Calu3 (cell line): ENCODE measurements around the gene PAPPA2. TPM values are rescaled to one million over a fixed set of nuclear protein-coding genes. Genes with fewer than 3 reads are reported as not detected.

Experiments used
- BruUV-seq: library from RNA; stranded (reverse); fragments of 400-500 nt; replicated peaks from 2 replicates; lab custom pipeline; 2021; lab: Mats Ljungman, UMichigan
- CTCF ChIA-PET: fragments of 300-600 bp; sonication (Branson Sonifier 250); formaldehyde crosslinking; loops from one replicate; lab custom pipeline; 2022; ENCODE audit warnings: antibody characterized with exemption; lab: Charles Lee
- DNase-seq: peaks from one replicate; pipeline ENCODE4 v3.0.0; 2022
- H3K27ac Mint-ChIP-seq: one replicate; pipeline ENCODE4 v1.8.0; 2022; ENCODE audit warnings: mixed read lengths; ENCODE audit not compliant: unreplicated experiment
- H3K27me3 Mint-ChIP-seq: one replicate; pipeline ENCODE4 v1.8.0; 2022; ENCODE audit warnings: mixed read lengths; ENCODE audit not compliant: unreplicated experiment
- H3K36me3 Mint-ChIP-seq: one replicate; pipeline ENCODE4 v1.8.0; 2022; ENCODE audit warnings: mild to moderate bottlenecking, moderate library complexity, mixed read lengths; ENCODE audit not compliant: insufficient read depth, unreplicated experiment
- H3K4me1 Mint-ChIP-seq: one replicate; pipeline ENCODE4 v1.8.0; 2022; ENCODE audit warnings: mild to moderate bottlenecking, low read depth, mixed read lengths; ENCODE audit not compliant: unreplicated experiment
- H3K4me3 Mint-ChIP-seq: one replicate; pipeline ENCODE4 v1.8.0; 2022; ENCODE audit warnings: mild to moderate bottlenecking, low read depth, moderate library complexity, mixed read lengths; ENCODE audit not compliant: unreplicated experiment
- H3K9me3 Mint-ChIP-seq: one replicate; pipeline ENCODE4 v1.8.0; 2022; ENCODE audit warnings: low read depth, mixed read lengths; ENCODE audit not compliant: unreplicated experiment
- CTCF ChIP-seq: fragments of 200-600 bp; IDR thresholded peaks from one replicate; pipeline ENCODE4 v1.8.0; 2022; ENCODE audit warnings: antibody characterized with exemption; ENCODE audit not compliant: unreplicated experiment
- intact Hi-C: fragments of 100-400 bp; cut with micrococcal nuclease; formaldehyde crosslinking; loops from one replicate; pipeline ENCODE4 v1.10.0; 2022; ENCODE audit not compliant: unreplicated experiment
- total RNA-seq: library from RNA; stranded (reverse); gene quantifications from 2 replicates; pipeline ENCODE4 v1.2.3, GENCODE V29; 2022

Gene PAPPA2
- total RNA-seq, 1 experiment from 2014 or later: 0.14 TPM

GRCh38 chr1:176837708-176838107 lies 374.7 kb downstream of the PAPPA2 start:
- no TSS peak for BruUV-seq
- no peaks in the 10 kb centered on the region for H3K4me1 Mint-ChIP-seq
- H3K36me3 Mint-ChIP-seq: no peaks in the 10 kb centered on the region
- intact Hi-C loops: no loop called here
- no peak overlapping the region for H3K4me3 Mint-ChIP-seq
- H3K27me3 Mint-ChIP-seq: peaks cover 68% of the 10 kb centered on the region
- no peak for TF ChIP-seq CTCF
- DNase-seq: no peak
- H3K9me3 Mint-ChIP-seq: no peaks in the 10 kb centered on the region
- CTCF ChIA-PET: interaction anchor here (0.8 kb wide), 1 partner anchor 9 kb away, joined by 8 read pairs; no protein-coding TSS in a partner anchor
- no peak overlapping the region for H3K27ac Mint-ChIP-seq

- no peak for DNase-seq
- intact Hi-C loops: no loop called here
- no peak overlapping the region for H3K27ac Mint-ChIP-seq
- peaks cover 68% of the 10 kb centered on the region for H3K27me3 Mint-ChIP-seq
- no peak overlapping the region for H3K4me3 Mint-ChIP-seq
- no peaks in the 10 kb centered on the region for H3K4me1 Mint-ChIP-seq
- no peaks in the 10 kb centered on the region for H3K9me3 Mint-ChIP-seq
- no peak for TF ChIP-seq CTCF
- CTCF ChIA-PET: no interaction called here
- no peaks in the 10 kb centered on the region for H3K36me3 Mint-ChIP-seq
- no TSS peak for BruUV-seq
These were observed 375.5 kb downstream of the PAPPA2 start for GRCh38 chr1:176838276-176838995.

- no peak overlapping the region for H3K4me3 Mint-ChIP-seq
- CTCF ChIA-PET: no interaction called here
- H3K4me1 Mint-ChIP-seq: no peaks in the 10 kb centered on the region
- no peak overlapping the region for H3K27ac Mint-ChIP-seq
- peaks cover 74% of the 10 kb centered on the region for H3K27me3 Mint-ChIP-seq
- H3K36me3 Mint-ChIP-seq: no peaks in the 10 kb centered on the region
- no peaks in the 10 kb centered on the region for H3K9me3 Mint-ChIP-seq
- intact Hi-C loops: no loop called here
- no peak for TF ChIP-seq CTCF
- no TSS peak for BruUV-seq
- no peak for DNase-seq
These were observed 376.2 kb downstream of the PAPPA2 start for GRCh38 chr1:176839216-176839615.

- BruUV-seq: no TSS peak
These were observed 378.3 kb downstream of the PAPPA2 start for GRCh38 chr1:176841238-176841637.

More at GRCh38 chr1:176841238-176841637, 378.3 kb downstream of the PAPPA2 start:
- H3K4me3 Mint-ChIP-seq: no peak overlapping the region
- H3K27ac Mint-ChIP-seq: no peak overlapping the region
- TF ChIP-seq CTCF: no peak
- no peaks in the 10 kb centered on the region for H3K36me3 Mint-ChIP-seq
- CTCF ChIA-PET: no interaction called here
- H3K27me3 Mint-ChIP-seq: peaks cover 81% of the 10 kb centered on the region
- no peaks in the 10 kb centered on the region for H3K9me3 Mint-ChIP-seq
- DNase-seq: no peak
- intact Hi-C loops: loop anchor here (1.0 kb wide), 1 partner anchor 466 kb away; no protein-coding TSS in a partner anchor
- H3K4me1 Mint-ChIP-seq: no peaks in the 10 kb centered on the region
